Activated effector memory CD4-positive, alpha-beta T cell treated with anti-CD3 and anti-CD28 coated beads, Interleukin-2, amount 50 U/mL, for 16 hours (primary cell): ENCODE measurements around the gene IFNG-AS1.

Experiments
- DNase-seq: peaks from one replicate; pipeline ENCODE4 v3.0.0-alpha.2; 2020

IFNG-AS1 gene

DNA sequence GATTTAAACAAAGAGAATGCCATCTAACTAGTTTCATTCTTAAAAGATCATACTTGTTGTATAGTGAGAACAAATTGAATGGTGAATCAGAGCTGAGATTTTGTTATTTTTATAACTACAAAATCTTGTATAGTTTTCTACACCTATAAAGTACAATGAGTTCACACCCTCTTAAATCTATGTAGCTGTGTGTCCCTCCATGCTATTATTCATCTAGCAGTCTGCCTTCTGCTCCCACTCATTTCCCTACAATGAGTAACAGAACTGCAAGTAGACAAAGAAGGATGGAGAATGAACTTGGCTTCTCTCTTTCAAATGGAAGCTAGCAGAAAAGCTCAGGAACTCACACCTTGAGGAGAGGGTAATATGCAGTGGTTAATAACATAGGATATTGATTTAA lies 7.1 kb downstream of the IFNG-AS1 start:
- no peak for DNase-seq

DNA sequence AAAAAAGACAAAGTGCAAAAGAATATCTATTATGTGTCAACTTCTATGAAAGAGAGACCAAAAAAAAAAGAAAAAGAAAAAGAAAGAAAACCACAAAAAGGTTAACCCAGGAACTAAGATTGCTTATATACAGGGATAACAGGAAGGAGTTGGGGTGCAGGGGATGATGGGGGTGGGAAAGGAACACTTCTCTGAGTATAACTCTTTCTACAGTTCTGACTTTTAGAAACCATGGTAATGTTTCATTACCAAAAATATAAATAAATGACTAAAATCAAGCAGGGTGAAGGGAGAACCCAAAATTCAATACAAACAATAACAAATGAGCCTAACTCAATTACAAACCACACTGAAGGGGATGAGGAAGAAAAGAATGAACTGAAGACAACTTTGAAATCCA lies 9.1 kb downstream of the IFNG-AS1 start:
- no peak for DNase-seq

DNA sequence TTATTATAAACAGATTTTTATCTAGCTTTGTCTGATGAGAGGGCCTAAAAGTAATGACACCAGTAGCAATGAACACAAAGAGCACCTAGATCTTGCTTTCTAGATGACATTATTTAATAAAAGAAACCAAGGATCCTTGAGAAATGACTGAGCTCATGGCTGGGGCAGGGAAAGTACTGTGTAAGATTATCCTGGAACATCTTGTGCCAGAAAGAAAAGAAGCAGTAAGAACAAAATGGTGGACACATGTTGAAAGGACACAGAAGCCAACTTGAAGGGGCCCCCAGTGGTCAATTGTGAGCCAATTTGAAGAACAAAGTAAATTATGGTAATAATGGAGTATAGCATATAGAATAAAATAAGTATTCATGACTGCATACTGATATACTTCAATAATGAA lies 10.0 kb downstream of the IFNG-AS1 start:
- no peak for DNase-seq

GRCh38 chr12:68001486-68002466 lies 12.5 kb downstream of the IFNG-AS1 start:
- DNase-seq: no peak

DNA sequence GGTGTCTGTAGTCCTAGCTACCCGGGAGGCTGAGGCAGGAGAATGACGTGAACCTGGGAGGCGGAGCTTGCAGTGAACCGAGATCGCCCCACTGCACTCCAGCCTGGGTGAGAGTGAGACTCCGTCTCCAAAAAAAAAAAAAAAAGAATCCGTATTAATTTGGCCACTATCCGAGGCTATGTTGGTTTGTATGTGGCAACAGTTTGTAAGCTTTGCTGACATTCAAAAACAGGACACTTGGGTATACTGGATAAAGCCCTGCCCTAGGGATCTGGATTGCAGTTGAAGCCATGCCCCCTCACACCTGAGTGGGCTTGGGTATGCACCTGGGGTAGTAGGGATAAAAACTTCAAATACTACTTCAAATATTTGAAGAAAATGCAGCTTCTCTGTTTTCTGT lies 14.5 kb downstream of the IFNG-AS1 start:
- no peak for DNase-seq

GRCh38 chr12:68007033-68007432 lies 17.8 kb downstream of the IFNG-AS1 start:
- no peak for DNase-seq

GRCh38 chr12:68007466-68007865 lies 18.2 kb downstream of the IFNG-AS1 start:
- DNase-seq: no peak

- no peak for DNase-seq
Measured at GRCh38 chr12:68011206-68011881, 22.1 kb downstream of the IFNG-AS1 start.

GRCh38 chr12:68011882-68012207 lies 22.6 kb downstream of the IFNG-AS1 start:
- DNase-seq: no peak

GRCh38 chr12:68012712-68013111 lies 23.5 kb downstream of the IFNG-AS1 start:
- DNase-seq: no peak

DNA sequence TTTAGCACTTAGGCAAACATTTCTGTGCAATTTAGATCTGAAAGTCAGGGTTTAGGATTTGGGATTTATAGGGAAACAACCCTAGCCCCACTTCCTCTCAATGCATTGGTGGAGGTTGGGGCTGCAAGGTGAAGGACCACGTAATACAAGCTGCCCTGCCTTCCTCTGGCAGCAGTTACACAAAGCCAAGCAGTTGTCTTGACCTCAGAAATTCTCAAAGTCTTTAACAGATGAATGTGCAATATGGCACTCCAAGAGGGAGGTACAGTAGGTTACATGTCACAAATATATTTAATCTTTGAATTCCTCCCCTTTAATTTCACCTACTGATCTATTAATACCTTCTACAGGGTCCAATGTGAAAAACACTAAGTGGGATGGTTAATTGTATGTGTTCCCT lies 23.9 kb downstream of the IFNG-AS1 start:
- no peak for DNase-seq

DNA sequence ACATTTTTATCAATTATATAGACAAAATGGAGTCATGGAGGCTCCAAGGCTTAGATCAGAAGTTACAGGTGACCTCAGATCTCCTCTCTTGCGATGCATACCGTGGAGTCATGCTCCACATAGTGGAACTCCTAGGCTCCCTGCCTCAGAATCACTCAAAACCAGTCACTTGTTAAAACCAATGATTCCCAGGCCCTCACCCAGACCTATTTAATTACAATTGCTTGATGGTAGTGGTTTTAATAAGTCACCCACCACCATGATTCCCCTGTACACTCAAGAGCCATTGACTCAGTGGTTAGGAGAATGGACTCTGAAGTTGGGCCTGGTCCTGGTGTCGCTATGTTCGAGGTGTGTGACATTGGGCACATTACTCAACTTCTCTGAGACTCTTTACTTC lies 26.9 kb downstream of the IFNG-AS1 start:
- DNase-seq: no peak

DNA sequence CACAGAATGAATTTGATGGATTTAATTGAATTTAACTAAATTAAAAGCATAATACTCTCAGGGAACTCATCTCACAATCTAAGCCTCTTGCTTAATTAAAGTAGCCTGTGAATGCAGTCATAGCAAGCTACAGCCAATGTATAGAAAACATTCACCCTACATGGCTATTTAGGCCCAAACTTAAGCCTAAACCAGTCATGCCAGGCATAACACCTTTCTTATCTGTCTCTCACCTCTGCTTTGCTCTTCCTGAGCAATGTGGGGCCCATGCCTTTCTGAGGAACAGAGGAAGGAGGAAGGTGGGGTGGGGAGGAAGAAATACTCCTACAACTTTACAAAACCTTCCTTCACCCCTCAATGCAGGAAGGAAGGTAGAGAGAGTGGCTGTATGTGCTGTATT lies 29.1 kb downstream of the IFNG-AS1 start:
- no peak for DNase-seq

- DNase-seq: no peak
Measured at GRCh38 chr12:68020049-68020448, 30.8 kb downstream of the IFNG-AS1 start.

DNA sequence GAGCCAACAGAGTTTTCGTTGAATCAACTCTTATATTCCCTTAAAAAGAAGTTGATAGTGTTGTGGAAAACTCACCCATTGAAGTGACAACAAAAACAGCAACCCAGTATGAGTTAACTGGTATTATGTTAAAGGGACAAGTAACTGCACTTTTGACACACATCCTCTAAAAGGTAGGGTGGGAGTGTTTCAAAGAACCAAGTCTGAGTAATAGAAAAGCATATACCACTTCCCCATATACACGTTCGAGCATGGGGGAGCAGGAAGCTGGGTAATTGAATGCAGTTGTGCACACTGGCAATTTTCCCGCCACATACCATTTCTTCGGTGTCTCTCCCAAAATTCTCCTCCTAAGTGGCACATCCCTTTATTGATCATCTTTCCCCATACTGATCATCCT lies 31.5 kb downstream of the IFNG-AS1 start:
- DNase-seq: no peak

- DNase-seq: no peak
Measured at GRCh38 chr12:68028647-68029046, 39.4 kb downstream of the IFNG-AS1 start.

- DNase-seq: no peak
Measured at GRCh38 chr12:68030248-68030647, 41.0 kb downstream of the IFNG-AS1 start.

DNA sequence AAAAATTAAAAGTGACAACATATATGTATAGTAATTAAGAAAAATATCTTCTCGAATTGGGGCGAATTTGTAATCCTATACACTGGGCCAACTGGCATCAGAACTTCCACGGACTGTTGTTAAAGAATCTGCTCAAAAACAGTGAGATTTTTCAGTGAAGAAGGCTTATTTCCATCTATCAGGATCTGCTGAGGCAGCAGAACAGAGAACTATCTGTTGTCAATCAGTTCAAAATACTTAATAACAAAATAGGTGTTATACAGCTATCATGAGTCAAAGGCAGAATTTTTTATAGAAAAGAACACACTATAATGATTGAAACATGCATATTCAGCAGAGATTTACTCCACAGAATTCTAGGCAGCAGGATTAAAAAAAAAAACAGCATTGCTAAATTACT lies 41.9 kb downstream of the IFNG-AS1 start:
- no peak for DNase-seq

DNA sequence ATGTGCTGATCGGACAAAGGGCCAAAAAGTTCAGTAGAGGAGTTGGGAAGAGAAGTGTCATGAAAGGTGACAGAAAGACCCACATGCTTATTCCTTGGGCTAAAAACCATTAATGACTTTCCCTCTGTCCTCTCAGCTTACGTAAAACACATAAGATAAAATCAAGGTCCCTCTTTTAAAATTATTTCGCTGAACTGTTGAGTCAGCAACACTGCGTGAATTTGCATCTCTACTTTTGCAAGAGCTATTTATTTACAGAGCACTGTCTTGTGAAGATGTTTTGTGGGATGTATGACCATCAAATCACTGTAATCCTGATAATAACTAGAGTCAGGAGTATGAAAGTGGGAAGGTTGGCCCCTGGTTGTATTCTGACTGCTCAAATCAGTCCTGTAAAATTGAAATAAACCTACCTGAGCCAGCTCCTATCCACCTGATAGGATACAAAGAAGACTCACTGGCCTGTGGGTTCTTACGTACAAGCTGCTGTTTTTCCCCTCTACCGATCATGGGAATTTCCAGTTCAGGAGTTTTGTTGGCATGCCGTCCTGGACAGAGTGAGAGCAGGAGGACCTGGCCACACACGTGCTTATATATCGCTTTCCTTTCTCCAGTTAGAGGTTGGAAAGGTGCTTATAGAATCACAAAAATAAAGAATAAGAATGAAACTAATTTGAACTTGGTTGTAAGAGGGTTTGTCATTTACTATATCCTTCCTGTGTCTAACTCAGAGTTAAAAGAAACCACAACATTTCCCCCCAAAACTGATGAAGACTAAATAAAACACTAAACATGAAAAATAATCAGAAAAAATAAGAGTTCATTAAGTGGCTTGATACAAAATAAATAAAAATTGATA lies 42.9 kb downstream of the IFNG-AS1 start:
- DNase-seq: no peak

GRCh38 chr12:68034567-68034966 lies 45.3 kb downstream of the IFNG-AS1 start:
- DNase-seq: no peak

GRCh38 chr12:68036642-68037041 lies 47.4 kb downstream of the IFNG-AS1 start:
- no peak for DNase-seq

DNA sequence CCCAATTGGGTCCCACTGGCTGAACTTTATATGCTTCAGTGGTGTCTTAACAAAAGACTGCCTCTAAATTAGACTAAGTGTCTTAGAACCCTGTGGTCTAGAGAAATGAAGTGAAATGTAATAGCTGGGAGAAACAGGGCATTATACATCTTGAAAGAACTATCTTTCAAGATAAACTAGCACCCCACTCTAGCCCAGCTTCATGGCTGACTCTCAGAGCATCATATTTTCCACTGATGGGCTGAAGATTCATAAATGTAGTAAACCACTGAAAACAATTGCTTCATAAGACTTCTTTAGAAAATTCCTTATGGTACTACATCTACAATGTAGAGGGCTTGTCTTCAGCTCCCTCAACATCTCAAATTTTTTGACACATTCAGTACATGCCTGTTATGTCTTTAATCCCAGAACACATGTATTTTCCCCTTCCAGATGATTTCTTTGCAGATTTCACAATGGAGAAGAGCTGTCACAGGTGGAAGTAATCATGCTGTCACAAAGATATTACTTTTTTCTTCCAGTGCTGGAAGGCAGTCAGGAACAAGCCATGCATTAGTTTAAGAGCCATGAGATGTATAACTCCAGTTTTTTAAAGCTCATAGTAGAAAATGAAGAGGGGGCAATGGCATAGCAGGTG lies 48.5 kb downstream of the IFNG-AS1 start:
- DNase-seq: no peak

GRCh38 chr12:68038650-68039049 lies 49.4 kb downstream of the IFNG-AS1 start:
- DNase-seq: no peak
